Thyroid gland (tissue), 4 donors: Measurements from ENCODE around the gene TP63. TPM values are rescaled to one million over a fixed set of nuclear protein-coding genes. Genes with fewer than 3 reads are reported as not detected.

Experiments used
- DNase-seq, 2 donors: peaks; one replicate each; pipeline ENCODE4 v3.0.0-alpha.2; 2019
- H3K27ac ChIP-seq, 3 donors: fragments of 200-600 bp; sonication (generic); 1 replicate in 2 of 3; 2 replicates in 1 of 3; pipeline ENCODE4 v1.5.1; 2016 to 2019; ENCODE audit warnings: mild to moderate bottlenecking in 1 of 3, moderate library complexity in 1 of 3
- H3K27me3 ChIP-seq: fragments of 200-600 bp; sonication (generic); one replicate; pipeline ENCODE4 v1.5.1; 2019
- H3K36me3 ChIP-seq, 2 donors: fragments of 200-600 bp; sonication (generic); one replicate each; pipeline ENCODE4 v1.5.1; 2016 to 2019
- H3K4me1 ChIP-seq, 2 donors: fragments of 200-600 bp; sonication (generic); one replicate each; pipeline ENCODE4 v1.5.1; 2017 to 2019
- H3K4me3 ChIP-seq, 3 donors: fragments of 200-600 bp; sonication (generic); replicated peaks in 1 of 3; 1 replicate in 2 of 3; 2 replicates in 1 of 3; pipeline ENCODE4 v1.5.1; 2016; ENCODE audit warnings: mild to moderate bottlenecking in 1 of 3
- H3K9me3 ChIP-seq: fragments of 200-600 bp; sonication (generic); one replicate; pipeline ENCODE4 v1.5.1; 2017
- POLR2A ChIP-seq, 2 donors: fragments of 450-650 bp; IDR thresholded peaks; one replicate each; pipeline ENCODE4 v1.6.1; 2017; ENCODE audit warnings: antibody characterized with exemption in 2 of 2, mild to moderate bottlenecking in 2 of 2, moderate library complexity in 1 of 2
- WGBS, 2 donors: methylation state at CpG; one replicate each; pipeline ENCODE4 v1.1.5; 2017; 5-methylcytosine and 5-hydroxymethylcytosine counted together
- intact Hi-C: fragments of 100-400 bp; cut with DNase I; formaldehyde crosslinking; loops from one replicate; pipeline ENCODE4 v1.15.1; 2023
- total RNA-seq, 4 donors: library from RNA; depleted of rRNA; stranded (reverse); fragments of >200 nt; gene quantifications; one replicate each; pipeline ENCODE4 v1.2.3, GENCODE V29; 2016
- TF ChIP-seq, protein P1 (sequence below), 6 experiments: fragments of 200-600 bp in 3 of 6; fragments of 450-650 bp in 3 of 6; sonication (generic) in 3 of 6; IDR thresholded peaks; one replicate each; pipeline ENCODE4 v1.5.1; 2016 to 2019; ENCODE audit warnings: antibody characterized with exemption in 6 of 6, mild to moderate bottlenecking in 2 of 6, inconsistent platforms in 1 of 6, moderate library complexity in 1 of 6

TP63 gene
- total RNA-seq, 4 donors from 2014 or later = 1.2 to 1.3 TPM; not detected in 2

DNA sequence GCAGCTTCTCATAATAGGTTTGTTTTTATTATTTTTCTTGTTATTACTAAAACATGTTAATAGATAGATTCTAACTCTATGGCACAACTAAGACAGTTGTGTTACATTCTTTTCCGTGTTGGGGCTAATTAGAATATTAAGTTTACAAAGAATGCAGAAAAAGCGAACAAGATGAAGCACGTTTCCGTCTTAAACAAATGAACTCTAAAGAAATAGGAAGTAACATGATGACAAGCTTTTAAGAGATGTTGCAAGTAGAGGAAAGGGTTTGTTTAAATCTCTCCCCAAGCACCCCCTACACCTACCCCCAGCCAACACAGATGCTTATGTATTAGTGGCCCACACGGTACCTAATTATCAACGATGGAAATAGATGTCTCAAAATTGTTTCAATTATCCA, 207.1 kb downstream of the TP63 start:
- no peaks in the 10 kb centered on the region for H3K4me1 ChIP-seq
- H3K27ac ChIP-seq = no peak overlapping the region
- DNase-seq = no peak
- no peaks in the 10 kb centered on the region for H3K36me3 ChIP-seq
- intact Hi-C loops = no loop called here
- H3K9me3 ChIP-seq = no peaks in the 10 kb centered on the region
- WGBS, 2 donors = 87 to 89% methylated on average over 6 of the region's 6 CpGs
- H3K4me3 ChIP-seq = no peak overlapping the region
- TF ChIP-seq, protein P1, sequence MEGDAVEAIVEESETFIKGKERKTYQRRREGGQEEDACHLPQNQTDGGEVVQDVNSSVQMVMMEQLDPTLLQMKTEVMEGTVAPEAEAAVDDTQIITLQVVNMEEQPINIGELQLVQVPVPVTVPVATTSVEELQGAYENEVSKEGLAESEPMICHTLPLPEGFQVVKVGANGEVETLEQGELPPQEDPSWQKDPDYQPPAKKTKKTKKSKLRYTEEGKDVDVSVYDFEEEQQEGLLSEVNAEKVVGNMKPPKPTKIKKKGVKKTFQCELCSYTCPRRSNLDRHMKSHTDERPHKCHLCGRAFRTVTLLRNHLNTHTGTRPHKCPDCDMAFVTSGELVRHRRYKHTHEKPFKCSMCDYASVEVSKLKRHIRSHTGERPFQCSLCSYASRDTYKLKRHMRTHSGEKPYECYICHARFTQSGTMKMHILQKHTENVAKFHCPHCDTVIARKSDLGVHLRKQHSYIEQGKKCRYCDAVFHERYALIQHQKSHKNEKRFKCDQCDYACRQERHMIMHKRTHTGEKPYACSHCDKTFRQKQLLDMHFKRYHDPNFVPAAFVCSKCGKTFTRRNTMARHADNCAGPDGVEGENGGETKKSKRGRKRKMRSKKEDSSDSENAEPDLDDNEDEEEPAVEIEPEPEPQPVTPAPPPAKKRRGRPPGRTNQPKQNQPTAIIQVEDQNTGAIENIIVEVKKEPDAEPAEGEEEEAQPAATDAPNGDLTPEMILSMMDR (IDR thresholded peaks at IDR 0.05) = no peak
- TF ChIP-seq POLR2A (IDR thresholded peaks at IDR 0.05) = no peak
- no peaks in the 10 kb centered on the region for H3K27me3 ChIP-seq

DNA sequence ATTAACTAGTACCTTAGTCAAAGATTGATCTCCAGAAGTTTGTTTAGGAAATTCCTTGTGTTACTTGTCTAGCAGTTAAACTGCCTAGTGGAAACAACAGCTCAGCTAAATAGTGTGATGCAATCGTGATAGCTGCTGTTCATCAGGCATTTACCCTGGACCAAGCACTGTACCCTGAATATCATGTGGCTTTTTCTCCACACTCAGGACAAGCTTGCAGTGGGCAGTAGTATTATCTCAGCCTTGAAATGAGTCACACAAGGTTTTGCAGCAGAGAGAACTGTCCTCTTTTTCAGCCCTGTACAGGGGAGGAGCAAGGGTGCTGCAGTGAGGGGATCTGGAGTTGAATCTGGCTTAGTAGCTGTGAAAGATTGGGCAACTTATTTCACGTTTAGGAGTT, 208.4 kb downstream of the TP63 start:
- WGBS, 2 donors = 41 to 54% methylated on average over 2 of the region's 2 CpGs
- Histone ChIP-seq H3K36me3 (no peaks in the 10 kb centered on the region), H3K9me3 (no peaks in the 10 kb centered on the region), H3K27ac (no peak overlapping the region), H3K27me3 (no peaks in the 10 kb centered on the region), H3K4me1 (no peaks in the 10 kb centered on the region), H3K4me3 (no peak overlapping the region)
- no peak for DNase-seq
- intact Hi-C loops = no loop called here
- TF ChIP-seq, protein P1 (IDR thresholded peaks at IDR 0.05) = no peak
- no peak for TF ChIP-seq POLR2A (IDR thresholded peaks at IDR 0.05)

DNA sequence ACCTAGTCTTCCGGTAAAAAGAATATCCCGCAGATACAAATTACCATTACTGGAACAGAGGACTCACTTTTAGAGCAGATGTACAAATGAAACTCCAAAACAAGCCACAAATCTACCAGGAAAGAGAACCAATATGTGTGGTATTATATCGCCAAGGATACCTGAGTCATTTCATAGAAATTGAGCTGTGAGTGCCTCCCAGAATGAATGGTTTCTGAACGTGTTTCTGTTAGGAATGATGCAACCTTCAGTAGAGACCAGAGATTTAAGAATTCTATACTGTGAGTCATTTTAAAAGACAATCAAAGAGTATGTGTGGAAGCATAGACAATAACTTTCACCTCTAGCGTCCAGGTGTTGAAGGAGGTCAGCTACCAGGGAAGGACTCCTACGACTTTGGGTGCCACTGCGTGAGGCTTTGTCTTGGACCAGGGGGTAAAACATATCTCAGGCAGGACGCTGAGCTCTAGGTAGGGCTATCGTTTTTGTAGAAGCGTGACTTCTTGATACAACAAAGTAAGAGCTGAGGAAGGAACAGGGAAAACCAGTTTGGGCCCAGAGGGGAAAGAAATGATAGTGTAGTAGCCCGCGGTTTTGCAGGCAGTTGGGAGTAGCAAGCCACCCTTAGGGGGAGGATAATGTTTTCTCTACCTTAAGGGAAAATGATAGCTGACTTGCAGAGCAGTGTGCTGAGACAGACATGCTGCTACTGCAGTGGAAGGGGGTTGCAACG, 210.4 kb downstream of the TP63 start:
- no peak for DNase-seq
- no peaks in the 10 kb centered on the region for H3K4me1 ChIP-seq
- TF ChIP-seq, protein P1 (IDR thresholded peaks at IDR 0.05) = no peak
- no peak for TF ChIP-seq POLR2A (IDR thresholded peaks at IDR 0.05)
- no peaks in the 10 kb centered on the region for H3K9me3 ChIP-seq
- 66 to 68% methylated on average over 13 of the region's 13 CpGs for WGBS, 2 donors
- no peak overlapping the region for H3K4me3 ChIP-seq
- no peak overlapping the region for H3K27ac ChIP-seq
- intact Hi-C loops = no loop called here
- H3K27me3 ChIP-seq = no peaks in the 10 kb centered on the region
- no peaks in the 10 kb centered on the region for H3K36me3 ChIP-seq

DNA sequence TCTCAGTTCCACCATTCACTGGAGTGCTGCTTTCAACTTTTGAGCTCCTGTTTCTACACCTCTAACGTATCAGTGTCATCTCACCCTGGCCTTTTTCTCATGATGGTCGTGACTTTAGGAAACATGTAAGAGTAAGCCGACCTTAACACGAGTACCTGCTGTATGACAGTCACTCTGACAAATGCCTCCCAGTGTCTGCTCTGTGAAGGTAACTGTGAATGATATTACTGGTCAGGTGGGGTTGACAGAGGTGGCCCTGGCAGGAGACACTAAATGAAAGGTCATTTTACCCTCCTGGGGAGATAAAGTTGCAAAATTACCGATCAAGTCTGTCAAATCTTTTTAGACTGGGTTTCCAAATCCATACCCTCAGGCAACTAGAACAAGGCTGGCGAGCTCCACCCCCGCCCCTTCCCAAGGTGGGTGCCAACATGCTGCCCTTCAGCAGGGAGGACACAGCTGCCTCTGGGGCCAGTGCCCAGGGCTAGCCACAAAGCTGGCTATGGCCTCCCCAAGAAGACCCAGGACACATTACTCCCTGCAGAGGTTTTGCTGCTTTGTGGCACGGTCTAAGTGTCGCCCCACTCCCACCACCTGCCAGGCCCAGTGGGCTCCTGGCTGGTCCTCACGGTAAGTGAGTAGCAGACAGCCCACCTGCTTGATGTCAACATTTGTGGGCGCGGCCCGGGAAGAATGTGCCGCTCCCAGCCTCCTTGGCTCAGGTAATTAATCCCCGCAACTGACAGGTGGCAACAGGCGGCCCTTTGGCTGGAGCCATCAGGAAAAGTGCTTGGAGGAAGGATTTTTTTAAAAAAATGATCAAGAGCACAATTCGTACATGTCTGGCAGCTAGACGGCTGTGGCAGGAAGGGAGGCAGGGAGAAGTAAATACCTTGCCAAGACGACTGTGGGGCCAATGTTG, 211.8 kb downstream of the TP63 start:
- no peak for TF ChIP-seq POLR2A (IDR thresholded peaks at IDR 0.05)
- TF ChIP-seq, protein P1 (IDR thresholded peaks at IDR 0.05) = no peak
- no peak for DNase-seq
- H3K27ac ChIP-seq = no peak overlapping the region
- H3K4me3 ChIP-seq = no peak overlapping the region
- H3K4me1 ChIP-seq = no peaks in the 10 kb centered on the region
- 82 to 88% methylated on average over 16 to 19 of the region's 19 CpGs for WGBS, 2 donors
- no peaks in the 10 kb centered on the region for H3K27me3 ChIP-seq
- H3K36me3 ChIP-seq = no peaks in the 10 kb centered on the region
- no peaks in the 10 kb centered on the region for H3K9me3 ChIP-seq
- intact Hi-C loops = no loop called here

DNA sequence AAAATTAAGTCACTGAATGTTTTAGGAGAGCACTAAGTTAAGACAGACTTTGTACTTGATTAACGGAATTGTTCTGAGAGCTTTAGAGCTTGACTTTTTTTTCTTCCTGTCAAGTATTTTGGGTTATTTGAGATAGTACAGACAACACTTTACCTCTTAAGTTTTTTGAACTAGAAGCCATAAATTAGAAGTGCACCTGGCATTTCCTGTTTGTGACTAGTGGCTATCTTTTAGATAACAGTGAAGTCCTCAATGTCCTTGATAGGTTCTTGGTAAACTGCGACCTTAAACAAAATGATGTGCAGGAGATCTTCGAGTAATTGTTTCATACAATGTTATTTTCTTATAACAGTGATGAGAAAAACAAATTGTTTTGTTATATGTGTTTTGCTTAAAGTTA, 213.9 kb downstream of the TP63 start:
- WGBS, 2 donors = 79 to 89% methylated on average over 3 of the region's 3 CpGs
- no peak for DNase-seq
- intact Hi-C loops = no loop called here
- Histone ChIP-seq H3K36me3 (no peaks in the 10 kb centered on the region), H3K4me3 (no peak overlapping the region), H3K27me3 (no peaks in the 10 kb centered on the region), H3K27ac (no peak overlapping the region), H3K9me3 (no peaks in the 10 kb centered on the region), H3K4me1 (no peaks in the 10 kb centered on the region)
- TF ChIP-seq POLR2A (IDR thresholded peaks at IDR 0.05) = no peak
- TF ChIP-seq, protein P1 (IDR thresholded peaks at IDR 0.05) = no peak
